Measurements from ENCODE around the gene GALR2.

DNA sequence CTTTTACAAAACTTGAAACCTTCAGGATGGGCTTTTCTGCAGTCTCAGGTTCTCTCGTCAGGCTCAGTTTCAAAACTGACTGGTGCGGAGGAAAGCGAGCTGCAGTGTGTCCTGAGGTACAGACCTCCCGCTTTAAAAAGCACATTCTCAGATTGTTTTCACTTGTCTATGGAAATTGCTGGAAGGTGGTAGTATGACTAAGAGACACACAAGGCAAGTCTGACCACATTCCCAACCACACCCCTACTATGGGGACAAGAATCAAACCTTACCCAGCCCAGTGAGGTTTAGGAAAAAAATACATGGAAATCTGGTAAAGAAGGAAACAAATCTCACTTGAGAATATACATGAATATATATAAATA is 20.5 kb upstream of the GALR2 start:
- TF ChIP-seq, protein P1, sequence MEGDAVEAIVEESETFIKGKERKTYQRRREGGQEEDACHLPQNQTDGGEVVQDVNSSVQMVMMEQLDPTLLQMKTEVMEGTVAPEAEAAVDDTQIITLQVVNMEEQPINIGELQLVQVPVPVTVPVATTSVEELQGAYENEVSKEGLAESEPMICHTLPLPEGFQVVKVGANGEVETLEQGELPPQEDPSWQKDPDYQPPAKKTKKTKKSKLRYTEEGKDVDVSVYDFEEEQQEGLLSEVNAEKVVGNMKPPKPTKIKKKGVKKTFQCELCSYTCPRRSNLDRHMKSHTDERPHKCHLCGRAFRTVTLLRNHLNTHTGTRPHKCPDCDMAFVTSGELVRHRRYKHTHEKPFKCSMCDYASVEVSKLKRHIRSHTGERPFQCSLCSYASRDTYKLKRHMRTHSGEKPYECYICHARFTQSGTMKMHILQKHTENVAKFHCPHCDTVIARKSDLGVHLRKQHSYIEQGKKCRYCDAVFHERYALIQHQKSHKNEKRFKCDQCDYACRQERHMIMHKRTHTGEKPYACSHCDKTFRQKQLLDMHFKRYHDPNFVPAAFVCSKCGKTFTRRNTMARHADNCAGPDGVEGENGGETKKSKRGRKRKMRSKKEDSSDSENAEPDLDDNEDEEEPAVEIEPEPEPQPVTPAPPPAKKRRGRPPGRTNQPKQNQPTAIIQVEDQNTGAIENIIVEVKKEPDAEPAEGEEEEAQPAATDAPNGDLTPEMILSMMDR (conservative IDR thresholded peaks at IDR 0.05; ENCODE audit: low read depth, low read length) = no peak
- TF ChIP-seq EZH2 (IDR thresholded peaks at IDR 0.05; ENCODE audit: borderline replicate concordance, low read depth, low read length, poor library complexity, severe bottlenecking) = no peak
